ENCODE data around the gene GFY. TPM values are rescaled to one million over a fixed set of nuclear protein-coding genes. Genes with fewer than 3 reads are reported as not detected.

Gene GFY
- total and polyA plus RNA-seq, 9 of the 15 experiments (the other 6 are each of a cell fraction or from before 2014, with no cell fraction given) = 0.06 to 0.40 (median 0.19) TPM; not detected in 3

GRCh38 chr19:49431330-49431749 is 6.2 kb downstream of the GFY start:
- peak overlapping the region; percentile 84 for H2AFZ ChIP-seq (ENCODE audit: low read depth, low read length)
- POLR2A ChIA-PET = interaction anchor here (1.0 to 1.6 kb wide), 3 partner anchors 9 to 20 kb away, joined by 4 to 14 read pairs (median 5); partner anchors contain the start of gene SLC17A7
- H3K4me1 ChIP-seq (replicated peaks in 1 of 2; ENCODE audit: control insufficient read depth in 2 of 2, insufficient read depth in 2 of 2, low read length in 2 of 2) = peaks cover 34 to 82% of the 10 kb centered on the region in 2 experiments
- peaks cover 9% of the 10 kb centered on the region for H3K79me2 ChIP-seq (ENCODE audit: control insufficient read depth, insufficient read depth, low read length)
- no peaks in the 10 kb centered on the region for H3K9me1 ChIP-seq (ENCODE audit: control insufficient read depth, insufficient read depth, low read length)
- H3K27ac ChIP-seq (ENCODE audit: extremely low read depth, low read depth, low read length) = peak overlapping the region; percentile 75
- WGBS (ENCODE audit: insufficient coverage, low coverage, missing lambda C conversion rate) = 2% methylated on average over 22 of the region's 29 CpGs
- no peaks in the 10 kb centered on the region; the same call in 2 of the 3 replicates for H3K36me3 ChIP-seq (ENCODE audit: control insufficient read depth, insufficient read depth, low read length)
- H3K4me3 ChIP-seq = peak overlapping the region; percentile 50
- in situ Hi-C loops (cut with MboI) = no loop called here
- no peaks in the 10 kb centered on the region for H4K20me1 ChIP-seq (replicated peaks; ENCODE audit: control insufficient read depth, insufficient read depth, low read length)
- no peaks in the 10 kb centered on the region for H3K9me3 ChIP-seq (replicated peaks; ENCODE audit: control insufficient read depth, insufficient read depth, low read depth, low read length)
- CTCF ChIA-PET (ENCODE audit: low intra/inter-chr PET ratio) = no interaction called here
- peak overlapping the region; percentile 93 for H3K4me2 ChIP-seq (ENCODE audit: insufficient read depth, low read length)
- no peaks in the 10 kb centered on the region for H3K27me3 ChIP-seq (ENCODE audit: control insufficient read depth in 2 of 2, insufficient read depth in 2 of 2, low read length in 2 of 2)
- ATAC-seq = peak; percentile 80
- intact Hi-C loops (cut with micrococcal nuclease) = loop anchor here (2.0 kb wide), 1 partner anchor 39 kb away; no protein-coding TSS in a partner anchor
- peak overlapping the region; percentile 72 to 94 for H3K9ac ChIP-seq (ENCODE audit: insufficient read depth in 1 of 2, low read depth in 2 of 2, low read length in 2 of 2)
- peak; percentile 84 for FAIRE-seq
- no TSS peak for BruUV-seq (replicated peaks)
- DNase-seq (ENCODE audit: extremely low read depth in 1 of 4, low spot score in 3 of 4) = peak; percentile 85 to 92 (median 91)
- TF ChIP-seq THAP12 (CRISPR knock-in tag; IDR thresholded peaks at IDR 0.05) = 0 out of 2 replicates have a peak, but pooled peaks have one; percentile 61
- TF ChIP-seq, protein P1, sequence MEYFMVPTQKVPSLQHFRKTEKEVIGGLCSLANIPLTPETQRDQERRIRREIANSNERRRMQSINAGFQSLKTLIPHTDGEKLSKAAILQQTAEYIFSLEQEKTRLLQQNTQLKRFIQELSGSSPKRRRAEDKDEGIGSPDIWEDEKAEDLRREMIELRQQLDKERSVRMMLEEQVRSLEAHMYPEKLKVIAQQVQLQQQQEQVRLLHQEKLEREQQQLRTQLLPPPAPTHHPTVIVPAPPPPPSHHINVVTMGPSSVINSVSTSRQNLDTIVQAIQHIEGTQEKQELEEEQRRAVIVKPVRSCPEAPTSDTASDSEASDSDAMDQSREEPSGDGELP (CRISPR knock-in tag; IDR thresholded peaks at IDR 0.05; ENCODE audit: borderline replicate concordance) = peak; percentile 36; the same call in 1 of the 2 replicates
- 0 out of 2 replicates have a peak, but pooled peaks have one; percentile 7 for TF ChIP-seq NFRKB (IDR thresholded peaks at IDR 0.05; ENCODE audit: low read depth)
- no peak for TF ChIP-seq PHTF2 (CRISPR knock-in tag; IDR thresholded peaks at IDR 0.05)
- peak; percentile 82 for TF ChIP-seq SUPT5H (IDR thresholded peaks at IDR 0.05)
- TF ChIP-seq POLR2A (conservative IDR thresholded peaks at IDR 0.05) = peak; percentile 85
- no peak for TF ChIP-seq UBTF (IDR thresholded peaks at IDR 0.05; ENCODE audit: borderline replicate concordance in 1 of 2, low read depth in 2 of 2, low read length in 2 of 2)
- peak in 1 of 2 experiments; percentile 23; a peak in 1 of 4 replicates for TF ChIP-seq MAZ (CRISPR knock-in tag; conservative IDR thresholded peaks at IDR 0.05 in 1 of 2, IDR thresholded peaks at IDR 0.05 in 1 of 2)
- TF ChIP-seq HBP1 (CRISPR knock-in tag; IDR thresholded peaks at IDR 0.05) = no peak
- TF ChIP-seq SP1 (CRISPR knock-in tag; IDR thresholded peaks at IDR 0.05) = peak; percentile 72
- peak; percentile 67; the same call in 1 of the 2 replicates for TF ChIP-seq LARP7 (IDR thresholded peaks at IDR 0.05)
- TF ChIP-seq ZNF740 (CRISPR knock-in tag; IDR thresholded peaks at IDR 0.05) = 0 out of 2 replicates have a peak, but pooled peaks have one; percentile 61
- peak in 1 of 2 experiments; percentile 44; a peak in 2 of 4 replicates for TF ChIP-seq ZNF740 (tag; IDR thresholded peaks at IDR 0.05)
